Skin epidermis (tissue), 12 donors: ENCODE results near the gene CASP6.
"Not testable (repeated sequence)": the region's sequence is repeated elsewhere in the genome, so short reads cannot be mapped to it uniquely, and the experiment has no call there.

Experiments
- H3K27ac ChIP-seq, 21 experiments: fragments of 200-600 bp; sonication (generic) in 11 of 21; one replicate each; pipeline ENCODE4 v1.5.0; 2020; ENCODE audit warnings: mild to moderate bottlenecking in 3 of 21, inconsistent platforms in 2 of 21, moderate library complexity in 2 of 21
- H3K4me3 ChIP-seq, 7 experiments: fragments of 200-600 bp; sonication (generic) in 2 of 7; one replicate each; pipeline ENCODE4 v1.5.0; 2020; ENCODE audit warnings: inconsistent platforms in 2 of 7, mild to moderate bottlenecking in 2 of 7, moderate library complexity in 1 of 7

The CASP6 gene

DNA sequence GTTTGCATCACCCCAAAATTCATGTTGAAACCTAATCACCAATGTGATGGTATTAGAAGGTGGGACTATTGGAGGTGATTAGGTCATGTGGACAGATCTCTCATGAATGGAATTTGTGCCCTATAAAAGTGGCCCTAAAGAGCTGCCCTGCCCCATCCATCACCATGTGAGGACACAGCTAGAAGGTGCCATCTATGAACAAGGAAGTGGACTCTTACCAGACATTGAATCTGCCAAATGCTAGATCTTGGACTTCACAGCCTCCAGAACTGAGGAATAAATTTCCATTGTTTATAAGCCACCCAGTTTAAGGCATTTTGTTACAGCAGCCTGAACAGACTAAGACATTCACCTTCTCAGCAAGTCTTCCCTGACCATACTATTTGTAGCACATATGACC is 19.1 kb upstream of the CASP6 start:
- Histone ChIP-seq H3K27ac (no peak overlapping the region), H3K4me3 (no peak overlapping the region)

DNA sequence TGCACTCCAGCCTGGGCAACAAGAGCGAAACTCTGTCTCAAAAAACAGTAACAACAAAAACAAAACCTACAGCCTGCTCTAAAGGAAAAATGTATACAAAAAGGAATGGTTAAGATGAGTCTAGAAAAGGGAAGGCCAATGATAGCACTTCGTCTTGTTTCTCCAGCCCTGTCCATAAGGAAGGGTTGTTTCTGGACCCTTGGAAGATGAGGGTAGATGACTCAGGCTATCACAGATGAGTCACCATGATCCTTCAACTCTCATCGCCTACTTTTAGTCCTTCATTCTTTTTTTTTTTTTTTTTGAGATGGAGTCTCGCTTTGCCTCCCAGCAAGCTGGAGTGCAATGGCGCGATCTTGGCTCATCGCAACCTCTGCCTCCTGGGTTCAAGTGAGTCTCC is 17.8 kb upstream of the CASP6 start:
- Histone ChIP-seq H3K27ac (no peak overlapping the region), H3K4me3 (no peak overlapping the region)

- Histone ChIP-seq H3K27ac (no peak overlapping the region), H3K4me3 (no peak overlapping the region)
These were observed 16.4 kb upstream of the CASP6 start for GRCh38 chr4:109719604-109720003.

DNA sequence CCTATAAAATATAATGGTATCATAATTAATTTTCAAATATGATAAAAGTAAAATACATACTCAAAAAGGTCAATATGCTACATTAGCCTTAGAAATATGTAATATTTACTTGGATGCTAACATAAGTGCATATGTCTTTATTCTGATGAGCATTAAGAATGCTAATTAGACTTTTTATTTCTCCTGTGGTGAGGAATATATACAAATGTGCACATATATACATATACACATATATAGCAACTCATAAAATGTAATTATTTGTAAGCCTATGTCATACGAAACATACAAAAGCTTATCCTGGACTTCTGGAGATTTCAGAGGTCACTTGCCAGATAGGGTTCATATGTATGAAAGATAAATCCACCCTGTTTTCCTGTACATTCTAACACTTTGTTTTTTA is 15.5 kb upstream of the CASP6 start:
- H3K4me3 ChIP-seq = no peak overlapping the region

GRCh38 chr4:109713500-109713899 is 10.3 kb upstream of the CASP6 start:
- Histone ChIP-seq H3K27ac (no peak overlapping the region), H3K4me3 (no peak overlapping the region)

More for the DNA sequence above, 15.5 kb upstream of the CASP6 start:
- H3K27ac ChIP-seq = no peak overlapping the region

DNA sequence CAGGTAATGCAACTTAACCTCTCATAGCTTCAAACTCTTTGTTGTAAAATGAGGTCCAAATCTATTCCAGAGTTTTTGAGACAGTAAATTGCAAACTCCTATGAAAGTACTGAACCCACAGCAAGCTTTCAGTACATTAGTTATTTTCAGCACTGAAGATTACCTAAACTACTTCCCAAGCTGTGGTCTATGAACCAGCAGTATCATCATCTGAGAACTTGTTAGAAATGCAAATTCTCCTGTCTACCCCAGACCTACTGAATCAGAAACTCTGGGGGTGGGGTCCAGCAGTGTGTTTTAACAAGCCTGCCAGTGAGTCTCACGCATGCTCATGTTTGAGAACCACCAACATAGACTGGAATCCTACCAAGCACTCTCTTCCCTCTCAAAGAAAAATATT is 5.7 kb upstream of the CASP6 start:
- H3K4me3 ChIP-seq = no peak overlapping the region
- no peak overlapping the region for H3K27ac ChIP-seq

GRCh38 chr4:109708435-109708834 is 5.2 kb upstream of the CASP6 start:
- Histone ChIP-seq H3K27ac (no peak overlapping the region), H3K4me3 (no peak overlapping the region)

DNA sequence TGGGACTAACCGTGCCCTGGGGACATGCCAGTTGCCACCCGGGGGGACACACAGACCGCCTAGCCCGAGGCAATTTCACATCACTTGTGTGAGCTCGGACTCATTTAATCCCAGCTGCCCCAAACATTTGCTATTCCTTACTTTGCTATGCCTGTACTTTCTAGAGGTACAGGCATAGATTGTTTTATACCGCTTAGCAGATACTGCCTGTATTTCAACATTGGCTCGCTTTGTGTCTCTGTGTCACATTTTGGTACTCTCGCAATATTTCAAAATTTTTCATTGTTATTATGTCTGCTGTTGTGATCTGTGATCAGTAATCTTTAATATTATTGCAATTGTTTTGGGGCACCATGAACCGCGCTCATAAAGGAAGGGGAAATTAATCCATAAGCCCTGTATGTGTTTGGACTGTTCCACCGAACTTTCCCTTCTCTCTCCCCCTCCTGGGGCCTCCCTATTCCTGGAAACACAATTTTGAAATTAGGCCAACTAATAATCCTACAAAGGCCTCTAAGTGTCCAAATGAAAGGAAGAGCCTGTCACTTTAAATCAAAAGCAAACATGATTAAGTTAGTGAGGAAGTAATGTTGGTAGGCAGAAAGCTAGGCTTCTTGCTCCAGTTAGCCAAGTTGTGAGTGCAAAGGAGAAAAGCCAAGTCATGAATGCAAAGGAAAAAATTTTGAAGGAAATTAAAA is 568 bp upstream of the CASP6 start:
- H3K4me3 ChIP-seq = peak overlapping the region; percentile 56 to 83 (median 62)
- peak overlapping the region in 20 of 21 experiments; percentile 20 to 87 (median 81) for H3K27ac ChIP-seq

- Histone ChIP-seq H3K4me3 (peak overlapping the region; percentile 56 to 83 (median 62)), H3K27ac (peak overlapping the region in 18 of 21 experiments; percentile 66 to 87 (median 82))
These were observed 1.5 kb downstream of the CASP6 start for GRCh38 chr4:109701566-109702410.

- no peak overlapping the region for H3K4me3 ChIP-seq
These were observed 3.6 kb downstream of the CASP6 start for GRCh38 chr4:109699553-109700225.

GRCh38 chr4:109698656-109699055 is 4.6 kb downstream of the CASP6 start:
- no peak overlapping the region for H3K27ac ChIP-seq
- H3K4me3 ChIP-seq = no peak overlapping the region

More at GRCh38 chr4:109699553-109700225, 3.6 kb downstream of the CASP6 start:
- no peak overlapping the region for H3K27ac ChIP-seq

DNA sequence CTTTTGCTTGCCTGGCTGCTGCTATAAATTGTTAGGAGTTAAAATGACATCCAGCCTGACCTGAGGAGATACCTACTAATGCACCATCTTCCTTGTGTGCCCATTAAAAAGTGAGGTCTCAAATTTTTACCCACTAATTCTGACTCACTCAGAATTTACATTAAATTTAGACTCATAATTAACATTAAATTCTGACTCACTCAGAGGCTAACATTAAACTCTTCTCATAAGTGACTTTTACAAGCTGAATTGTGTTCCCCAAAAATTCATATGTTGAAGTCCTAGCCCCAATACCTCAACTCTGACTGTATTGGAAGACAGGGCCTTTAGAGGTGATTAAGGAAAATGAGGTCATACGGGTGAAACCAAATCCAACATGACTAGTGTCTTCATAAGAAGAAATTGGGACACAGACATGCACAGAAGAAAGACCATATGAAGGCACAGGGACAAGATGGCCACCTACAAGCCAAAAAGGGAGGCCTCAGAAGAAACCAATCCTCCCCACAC is 11.8 kb downstream of the CASP6 start:
- H3K27ac ChIP-seq = peak overlapping the region in 1 of 21 experiments; percentile 64
- H3K4me3 ChIP-seq = no peak overlapping the region

DNA sequence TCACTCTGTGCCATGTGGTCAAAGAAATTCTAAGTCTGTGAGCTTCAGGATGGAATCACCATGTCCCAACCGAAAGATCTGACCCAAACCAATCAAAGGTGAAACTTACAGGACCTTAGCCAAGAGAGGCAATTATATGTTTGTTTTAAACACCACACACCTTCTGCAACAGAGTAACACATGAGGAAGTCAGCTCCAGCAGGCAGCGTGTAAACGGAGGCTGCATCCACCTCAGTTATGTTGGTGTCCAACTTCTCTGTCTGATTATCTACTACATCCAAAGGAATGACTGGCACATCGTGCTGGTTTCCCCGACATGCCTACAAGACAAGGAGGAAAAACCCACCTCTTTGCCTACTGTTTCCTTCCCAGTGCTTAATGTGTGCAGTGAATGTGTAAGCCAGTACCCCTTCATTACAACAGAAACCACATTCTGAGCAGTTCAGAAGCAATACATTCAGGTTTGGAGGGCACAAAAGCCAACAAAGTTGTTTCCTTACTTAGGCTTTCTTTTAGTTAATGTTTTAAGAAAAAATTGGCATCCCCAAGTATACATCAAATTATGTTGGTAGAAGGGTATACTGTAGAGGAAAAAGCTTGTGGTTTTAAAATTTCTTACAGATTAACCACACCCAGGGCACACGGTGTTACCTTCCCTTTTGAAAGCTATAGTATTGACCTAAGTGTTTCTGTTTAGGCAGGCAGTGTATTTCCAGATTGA is 12.4 kb downstream of the CASP6 start:
- H3K27ac ChIP-seq = peak overlapping the region in 1 of 21 experiments; percentile 64

GRCh38 chr4:109684727-109685126 is 18.5 kb downstream of the CASP6 start:
- Histone ChIP-seq H3K4me3 (no peak overlapping the region), H3K27ac (no peak overlapping the region)

More for the DNA sequence above, 12.4 kb downstream of the CASP6 start:
- no peak overlapping the region for H3K4me3 ChIP-seq

GRCh38 chr4:109683621-109684253 is 19.5 kb downstream of the CASP6 start:
- Histone ChIP-seq H3K4me3 (no peak overlapping the region), H3K27ac (no peak overlapping the region)

- H3K27ac ChIP-seq = no peak overlapping the region
- no peak overlapping the region for H3K4me3 ChIP-seq
These were observed 20.4 kb downstream of the CASP6 start for GRCh38 chr4:109682875-109683274.

GRCh38 chr4:109678925-109679324 is 24.3 kb downstream of the CASP6 start:
- not testable (repeated sequence) for H3K27ac ChIP-seq, H3K4me3 ChIP-seq

GRCh38 chr4:109678472-109678871 is 24.8 kb downstream of the CASP6 start:
- not testable (repeated sequence) for H3K4me3 ChIP-seq, H3K27ac ChIP-seq

DNA sequence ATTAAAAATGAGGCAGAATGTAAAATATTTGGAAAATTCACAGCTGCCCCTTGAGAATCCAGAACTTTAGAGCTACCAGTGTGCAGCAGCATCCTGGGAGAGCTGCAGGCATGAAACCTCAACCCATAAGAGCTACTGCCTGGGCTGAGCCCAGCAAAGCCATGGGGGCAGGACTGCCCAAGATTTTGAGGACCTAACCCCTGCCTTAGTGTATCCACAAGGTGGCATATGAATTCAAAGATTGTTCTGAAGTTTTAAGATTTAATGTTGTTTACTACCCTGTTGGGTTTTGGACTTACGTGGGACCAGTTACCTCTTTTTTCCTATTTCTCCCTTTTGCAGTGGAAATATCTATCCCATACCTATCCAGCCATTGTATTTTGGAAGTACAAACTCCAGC is 26.4 kb downstream of the CASP6 start:
- Histone ChIP-seq H3K4me3 (no peak overlapping the region), H3K27ac (no peak overlapping the region)
